Measurements from ENCODE around the gene SLC22A23.

The SLC22A23 gene

GRCh38 chr6:3456898-3457709 is at the start of gene SLC22A23:
Gene SLC22A23, minus strand, starts transcription at chr6:3457050. Its CDS starts 491 bp downstream, at chr6:3456559.
- Mint-ChIP-seq H3K4me3 (peak within 1 kb of the TSS; percentile 84), H3K27me3 (ENCODE audit: low read depth) (peaks cover 48% of the 10 kb centered on the region), H3K36me3 (ENCODE audit: low read depth) (no peaks in the 10 kb centered on the region), H3K9me3 (no peaks in the 10 kb centered on the region), H3K4me1 (ENCODE audit: low read depth) (peaks cover 6% of the 10 kb centered on the region), H3K27ac (peak within 1 kb of the TSS; percentile 65)
- DNase-seq (ENCODE audit: low spot score): peak; percentile 28

- Mint-ChIP-seq H3K4me1 (ENCODE audit: low read depth) (no peaks in the 10 kb centered on the region), H3K36me3 (ENCODE audit: low read depth) (no peaks in the 10 kb centered on the region), H3K9me3 (no peaks in the 10 kb centered on the region), H3K27me3 (ENCODE audit: low read depth) (peaks cover 6% of the 10 kb centered on the region), H3K27ac (no peak overlapping the region), H3K4me3 (no peak overlapping the region)
- no peak for DNase-seq (ENCODE audit: low spot score)
Measured at GRCh38 chr6:3506200-3506599, 49.4 kb upstream of the SLC22A23 start.

GRCh38 chr6:3504938-3505805 is 48.3 kb upstream of the SLC22A23 start:
- Mint-ChIP-seq H3K27me3 (ENCODE audit: low read depth) (peaks cover 3% of the 10 kb centered on the region), H3K4me1 (ENCODE audit: low read depth) (no peaks in the 10 kb centered on the region), H3K36me3 (ENCODE audit: low read depth) (no peaks in the 10 kb centered on the region), H3K9me3 (no peaks in the 10 kb centered on the region), H3K4me3 (no peak overlapping the region), H3K27ac (no peak overlapping the region)
- no peak for DNase-seq (ENCODE audit: low spot score)

GRCh38 chr6:3504354-3504753 is 47.5 kb upstream of the SLC22A23 start:
- no peak for DNase-seq (ENCODE audit: low spot score)
- Mint-ChIP-seq H3K4me1 (ENCODE audit: low read depth) (no peaks in the 10 kb centered on the region), H3K27me3 (ENCODE audit: low read depth) (peaks cover 3% of the 10 kb centered on the region), H3K27ac (no peak overlapping the region), H3K36me3 (ENCODE audit: low read depth) (no peaks in the 10 kb centered on the region), H3K4me3 (no peak overlapping the region), H3K9me3 (no peaks in the 10 kb centered on the region)

- H3K27ac Mint-ChIP-seq: no peak overlapping the region
Measured at GRCh38 chr6:3501826-3502500, 45.1 kb upstream of the SLC22A23 start.

GRCh38 chr6:3500262-3501014 is 43.6 kb upstream of the SLC22A23 start:
- H3K27me3 Mint-ChIP-seq (ENCODE audit: low read depth): peaks cover 3% of the 10 kb centered on the region
- no peak overlapping the region for H3K4me3 Mint-ChIP-seq
- no peak overlapping the region for H3K27ac Mint-ChIP-seq
- H3K4me1 Mint-ChIP-seq (ENCODE audit: low read depth): no peaks in the 10 kb centered on the region
- no peaks in the 10 kb centered on the region for H3K9me3 Mint-ChIP-seq
- DNase-seq (ENCODE audit: low spot score): no peak
- H3K36me3 Mint-ChIP-seq (ENCODE audit: low read depth): no peaks in the 10 kb centered on the region

More at GRCh38 chr6:3501826-3502500, 45.1 kb upstream of the SLC22A23 start:
- Mint-ChIP-seq H3K4me1 (ENCODE audit: low read depth) (no peaks in the 10 kb centered on the region), H3K36me3 (ENCODE audit: low read depth) (no peaks in the 10 kb centered on the region), H3K27me3 (ENCODE audit: low read depth) (no peaks in the 10 kb centered on the region), H3K4me3 (no peak overlapping the region), H3K9me3 (no peaks in the 10 kb centered on the region)
- no peak for DNase-seq (ENCODE audit: low spot score)

GRCh38 chr6:3499603-3500002 is 42.8 kb upstream of the SLC22A23 start:
- DNase-seq (ENCODE audit: low spot score): no peak
- Mint-ChIP-seq H3K4me1 (ENCODE audit: low read depth) (no peaks in the 10 kb centered on the region), H3K4me3 (no peak overlapping the region), H3K36me3 (ENCODE audit: low read depth) (no peaks in the 10 kb centered on the region), H3K27ac (no peak overlapping the region), H3K27me3 (ENCODE audit: low read depth) (peaks cover 3% of the 10 kb centered on the region), H3K9me3 (no peaks in the 10 kb centered on the region)

- Mint-ChIP-seq H3K9me3 (no peaks in the 10 kb centered on the region), H3K36me3 (ENCODE audit: low read depth) (no peaks in the 10 kb centered on the region), H3K4me3 (no peak overlapping the region), H3K4me1 (ENCODE audit: low read depth) (no peaks in the 10 kb centered on the region), H3K27me3 (ENCODE audit: low read depth) (peaks cover 3% of the 10 kb centered on the region), H3K27ac (no peak overlapping the region)
- DNase-seq (ENCODE audit: low spot score): no peak
Measured at GRCh38 chr6:3496395-3496794, 39.5 kb upstream of the SLC22A23 start.

GRCh38 chr6:3494391-3495100 is 37.7 kb upstream of the SLC22A23 start:
- no peaks in the 10 kb centered on the region for H3K4me1 Mint-ChIP-seq (ENCODE audit: low read depth)
- peaks cover 8% of the 10 kb centered on the region for H3K27me3 Mint-ChIP-seq (ENCODE audit: low read depth)
- DNase-seq (ENCODE audit: low spot score): no peak
- no peak overlapping the region for H3K27ac Mint-ChIP-seq
- no peaks in the 10 kb centered on the region for H3K9me3 Mint-ChIP-seq
- H3K4me3 Mint-ChIP-seq: no peak overlapping the region
- H3K36me3 Mint-ChIP-seq (ENCODE audit: low read depth): no peaks in the 10 kb centered on the region

- H3K27ac Mint-ChIP-seq: no peak overlapping the region
- no peaks in the 10 kb centered on the region for H3K9me3 Mint-ChIP-seq
- H3K4me3 Mint-ChIP-seq: no peak overlapping the region
- H3K4me1 Mint-ChIP-seq (ENCODE audit: low read depth): no peaks in the 10 kb centered on the region
- no peaks in the 10 kb centered on the region for H3K36me3 Mint-ChIP-seq (ENCODE audit: low read depth)
- DNase-seq (ENCODE audit: low spot score): no peak
- peaks cover 7% of the 10 kb centered on the region for H3K27me3 Mint-ChIP-seq (ENCODE audit: low read depth)
Measured at GRCh38 chr6:3490625-3490980, 33.8 kb upstream of the SLC22A23 start.

GRCh38 chr6:3489961-3490624 is 33.2 kb upstream of the SLC22A23 start:
- H3K27ac Mint-ChIP-seq: no peak overlapping the region
- no peak overlapping the region for H3K4me3 Mint-ChIP-seq
- H3K36me3 Mint-ChIP-seq (ENCODE audit: low read depth): no peaks in the 10 kb centered on the region
- H3K27me3 Mint-ChIP-seq (ENCODE audit: low read depth): peaks cover 7% of the 10 kb centered on the region
- no peaks in the 10 kb centered on the region for H3K9me3 Mint-ChIP-seq
- H3K4me1 Mint-ChIP-seq (ENCODE audit: low read depth): no peaks in the 10 kb centered on the region
- DNase-seq (ENCODE audit: low spot score): no peak

- Mint-ChIP-seq H3K4me1 (ENCODE audit: low read depth) (no peaks in the 10 kb centered on the region), H3K36me3 (ENCODE audit: low read depth) (no peaks in the 10 kb centered on the region), H3K27me3 (ENCODE audit: low read depth) (peaks cover 7% of the 10 kb centered on the region), H3K4me3 (no peak overlapping the region), H3K27ac (no peak overlapping the region), H3K9me3 (no peaks in the 10 kb centered on the region)
- DNase-seq (ENCODE audit: low spot score): no peak
Measured at GRCh38 chr6:3489027-3489757, 32.3 kb upstream of the SLC22A23 start.

Measured in T-helper 2 cell treated with Interferon-gamma antibody and Interleukin-4, amounts not matched to agents 5 μg/mL and 100 μg/mL, for 36 hours (primary cell).